A673 (cell line): ENCODE measurements around the gene NR2C2.

Experiments used
- CTCF ChIP-seq: fragments of 300-800, 200-600 bp; sonication (generic); conservative IDR thresholded peaks from 2 replicates; pipeline ENCODE4 v1.5.1; 2017; ENCODE audit warnings: low read depth, mild to moderate bottlenecking, antibody characterized with exemption, low read length, moderate library complexity, mixed read lengths
- EZH2 ChIP-seq: fragments of 200-600 bp; sonication (generic); IDR thresholded peaks from 2 replicates; pipeline ENCODE4 v1.6.1; 2017; ENCODE audit warnings: borderline replicate concordance, low read depth, mild to moderate bottlenecking, mixed read lengths, antibody characterized with exemption, low read length; ENCODE audit not compliant: poor library complexity, severe bottlenecking

GRCh38 chr3:15011174-15011573, 63.8 kb downstream of the NR2C2 start:
- TF ChIP-seq CTCF: no peak
- TF ChIP-seq EZH2: no peak
